ENCODE results near the gene MATN4.

The MATN4 gene

GRCh38 chr20:45340951-45341350, 32.9 kb upstream of the MATN4 start:
- no peak for DNase-seq (ENCODE audit: low read depth)

DNA sequence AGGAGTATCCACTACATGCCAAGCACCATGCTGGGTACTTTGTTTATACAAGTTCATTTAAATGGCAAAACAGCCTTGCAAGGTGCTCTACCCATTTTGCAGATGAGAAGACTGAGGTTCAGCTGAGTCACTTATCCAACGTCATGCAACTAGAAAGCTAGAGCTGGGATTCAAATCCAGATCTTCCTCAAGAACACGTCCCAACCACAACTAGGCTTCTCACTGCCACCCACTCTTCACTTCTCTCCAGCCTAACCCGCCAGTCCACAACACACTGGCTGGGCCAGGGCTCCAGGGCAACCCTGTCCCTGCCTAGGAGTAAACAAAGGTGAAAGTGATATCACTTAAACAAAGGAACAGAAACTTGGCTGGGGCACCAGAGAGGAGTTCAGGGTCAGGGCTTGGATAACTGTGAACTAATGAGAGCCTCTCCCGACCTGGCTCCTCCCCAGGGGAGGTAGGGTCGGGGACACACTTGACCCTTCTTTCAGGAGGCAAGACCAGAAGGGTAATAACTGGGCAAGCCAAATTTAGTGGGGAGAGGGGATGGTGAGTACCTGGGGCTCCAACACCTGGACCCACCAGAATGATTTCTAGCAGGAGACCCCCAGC, 32.2 kb upstream of the MATN4 start:
- DNase-seq (ENCODE audit: low read depth): no peak

- no peak for DNase-seq (ENCODE audit: low read depth)
Measured at GRCh38 chr20:45339799-45340198, 31.7 kb upstream of the MATN4 start.

DNA sequence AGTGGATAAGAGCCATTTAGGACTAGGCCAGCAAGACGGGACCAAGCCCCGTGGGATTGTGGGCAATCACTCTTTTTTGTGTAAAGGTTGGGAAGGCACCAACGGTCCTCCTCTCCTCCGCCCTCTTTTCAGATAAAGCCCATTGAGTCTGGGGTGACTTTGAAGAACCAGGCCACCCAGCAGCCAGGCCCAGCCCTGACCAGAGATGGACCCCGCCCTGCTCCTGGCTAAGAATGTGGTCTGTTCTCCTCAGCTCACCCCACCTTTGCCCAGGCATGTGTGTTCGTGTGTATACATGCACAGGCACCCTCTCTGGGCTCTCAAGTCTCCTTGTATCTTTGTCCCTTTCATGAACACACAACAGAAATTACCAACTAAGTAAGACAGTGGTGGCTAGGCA, 31.0 kb upstream of the MATN4 start:
- DNase-seq (ENCODE audit: low read depth): no peak

DNA sequence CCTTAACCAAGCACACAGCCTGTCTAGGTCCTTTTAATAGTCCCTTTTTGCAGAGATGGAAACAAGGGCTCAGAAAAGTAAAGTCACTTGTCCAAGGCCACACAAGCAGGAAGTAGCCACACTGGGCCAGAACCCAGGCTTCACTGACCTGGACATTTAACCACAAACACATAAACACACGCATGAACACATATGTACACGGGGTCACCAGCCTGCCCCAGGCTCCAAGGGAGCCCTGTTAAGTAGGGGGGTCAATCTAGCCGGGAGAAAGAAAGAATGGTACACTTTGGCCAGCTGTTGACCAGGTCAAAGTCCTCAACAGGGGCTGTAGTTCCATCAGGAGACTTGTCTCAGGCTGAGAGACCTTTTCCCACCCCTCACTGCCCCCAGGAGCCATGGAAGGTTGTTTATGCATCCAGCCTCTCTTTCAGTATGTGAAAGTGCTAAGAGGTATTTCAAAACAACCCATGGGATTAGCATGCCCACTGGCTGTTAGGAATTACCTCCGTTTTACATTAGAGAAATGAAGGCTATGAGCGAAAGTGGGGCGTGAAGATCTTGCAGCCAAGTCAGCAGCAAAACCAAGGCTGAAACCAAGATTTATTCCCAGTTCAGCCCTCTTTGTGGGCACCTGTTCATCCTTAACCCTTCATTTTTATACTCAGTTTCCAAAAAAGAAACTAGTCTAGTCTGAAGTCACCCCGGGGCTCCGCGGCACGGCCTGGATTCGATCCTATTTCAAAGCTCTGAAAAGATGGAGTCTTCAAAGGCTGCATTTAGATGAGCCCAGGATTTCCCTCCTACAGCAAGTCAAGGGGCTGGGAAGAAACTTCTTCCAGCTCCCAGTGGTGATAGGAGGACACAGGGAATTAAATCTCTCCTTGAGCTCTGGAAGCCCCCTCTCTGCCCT, 30.3 kb upstream of the MATN4 start:
- DNase-seq (ENCODE audit: low read depth): no peak

DNA sequence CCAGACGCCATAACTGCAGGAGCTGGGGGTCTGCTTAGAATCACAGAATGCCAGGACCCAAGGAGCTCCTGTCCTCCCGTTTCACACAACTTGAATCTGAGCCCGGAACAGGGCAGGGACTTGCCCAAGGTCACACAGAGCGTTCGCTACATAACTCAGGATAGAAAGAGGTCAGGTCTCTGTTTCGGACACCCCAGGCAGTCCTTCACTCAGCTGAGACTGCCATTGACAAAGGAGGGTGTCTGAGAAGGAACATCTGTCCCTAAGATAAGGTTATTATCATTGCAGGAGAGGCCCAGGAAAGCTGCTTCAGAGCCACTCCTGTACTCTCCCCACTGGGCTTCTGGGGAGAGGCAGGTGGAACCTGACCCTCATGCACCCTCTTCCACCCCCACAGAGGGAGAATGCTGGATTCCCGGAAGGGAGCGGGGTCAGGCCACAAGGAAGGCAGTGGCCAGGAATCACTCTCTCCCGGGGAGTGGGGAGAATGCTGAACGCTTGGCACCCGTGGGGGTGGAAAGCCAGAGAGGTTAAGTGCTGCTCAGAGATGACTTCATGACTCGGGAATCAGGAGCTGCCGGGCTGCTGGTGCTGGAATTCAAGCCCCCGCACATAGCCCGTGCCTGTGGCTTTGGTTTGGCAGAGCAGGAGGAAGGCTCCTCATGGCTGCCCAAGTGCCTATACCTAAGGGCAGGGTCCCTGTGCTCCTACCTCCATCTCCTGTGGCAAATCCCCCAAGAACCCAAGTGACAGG, 29.4 kb upstream of the MATN4 start:
- no peak for DNase-seq (ENCODE audit: low read depth)

DNA sequence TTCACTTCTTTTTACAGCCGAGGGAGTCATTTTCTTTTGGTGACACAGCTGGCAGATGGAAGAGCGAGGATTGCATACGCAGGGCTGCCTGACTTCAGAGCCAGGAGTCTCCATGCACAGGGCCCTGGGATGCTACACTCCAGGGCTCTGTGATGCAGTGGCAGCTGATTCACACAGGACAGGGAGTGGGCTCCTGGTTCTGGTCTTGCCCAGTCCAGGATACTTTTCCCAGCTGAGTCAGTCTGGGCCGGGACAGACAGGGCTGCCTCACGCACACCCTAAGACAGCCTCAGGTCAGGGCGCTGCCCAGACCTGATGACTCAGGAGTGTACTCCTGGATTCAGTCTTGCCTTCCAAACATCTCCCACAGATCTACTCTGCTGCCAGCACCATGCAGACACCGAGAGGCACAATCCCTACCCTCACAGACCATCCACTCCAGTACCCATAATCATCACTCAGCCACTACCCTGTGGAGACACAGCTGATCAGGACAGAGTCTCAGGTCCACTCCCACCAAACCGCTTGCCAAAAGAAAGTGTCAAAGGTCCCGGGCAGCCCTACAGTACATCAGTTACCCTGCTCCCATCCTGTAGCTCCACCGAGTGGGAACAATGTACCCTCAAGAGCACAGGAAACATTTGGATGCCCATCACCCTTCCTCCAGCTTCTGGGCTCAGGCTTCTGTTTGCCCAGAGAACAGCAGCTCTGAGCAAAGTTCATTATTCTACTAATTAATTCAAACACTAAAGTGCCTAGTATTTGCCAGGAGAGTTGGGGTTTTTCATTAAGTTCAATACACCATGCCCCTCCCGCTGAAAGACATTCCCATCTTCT, 28.6 kb upstream of the MATN4 start:
- no peak for DNase-seq (ENCODE audit: low read depth)

- no peak for DNase-seq (ENCODE audit: low read depth)
Measured at GRCh38 chr20:45330476-45330875, 22.4 kb upstream of the MATN4 start.

- no peak for DNase-seq (ENCODE audit: low read depth)
Measured at GRCh38 chr20:45329497-45330319, 21.6 kb upstream of the MATN4 start.

DNA sequence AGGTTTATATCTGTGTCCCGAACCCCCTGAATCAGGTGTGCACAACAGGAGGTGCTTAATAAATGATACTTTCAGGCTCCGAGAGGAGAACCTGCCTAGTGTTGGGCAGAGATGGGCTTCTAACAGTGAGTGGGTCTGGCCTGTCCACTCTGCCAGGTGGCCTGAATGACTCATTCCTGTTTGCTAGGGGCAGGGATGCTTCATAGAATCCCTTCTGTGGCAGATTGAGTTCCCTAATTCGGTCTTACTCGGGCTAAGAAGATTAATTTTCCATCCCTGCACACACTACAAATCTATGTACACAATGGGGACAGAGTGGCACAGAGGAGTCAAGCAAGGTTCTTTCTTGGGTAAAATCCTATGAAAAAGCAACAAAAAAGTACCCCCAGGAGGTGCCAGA, 20.4 kb upstream of the MATN4 start:
- DNase-seq (ENCODE audit: low read depth): no peak

- DNase-seq (ENCODE audit: low read depth): no peak
Measured at GRCh38 chr20:45325371-45325770, 17.3 kb upstream of the MATN4 start.

DNA sequence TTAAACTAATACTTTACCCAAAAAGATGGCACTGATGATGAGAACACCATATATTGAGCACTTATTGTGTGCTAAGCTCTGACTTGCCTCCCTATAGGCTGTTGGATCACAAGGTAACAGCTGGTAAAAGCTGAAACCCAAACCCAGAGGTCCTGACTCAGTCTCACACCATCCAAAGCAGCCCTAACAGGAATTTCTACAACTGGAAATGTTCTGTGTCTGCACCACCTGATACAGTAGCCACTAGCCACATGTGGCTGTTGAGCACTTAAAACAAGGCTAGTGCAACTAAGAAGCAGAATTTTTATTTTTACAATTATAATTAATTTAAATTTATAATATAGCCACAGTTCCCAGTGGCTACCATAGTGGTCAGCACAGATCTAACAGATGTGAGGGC, 15.6 kb upstream of the MATN4 start:
- no peak for DNase-seq (ENCODE audit: low read depth)

GRCh38 chr20:45322952-45323383, 14.9 kb upstream of the MATN4 start:
- no peak for DNase-seq (ENCODE audit: low read depth)

DNA sequence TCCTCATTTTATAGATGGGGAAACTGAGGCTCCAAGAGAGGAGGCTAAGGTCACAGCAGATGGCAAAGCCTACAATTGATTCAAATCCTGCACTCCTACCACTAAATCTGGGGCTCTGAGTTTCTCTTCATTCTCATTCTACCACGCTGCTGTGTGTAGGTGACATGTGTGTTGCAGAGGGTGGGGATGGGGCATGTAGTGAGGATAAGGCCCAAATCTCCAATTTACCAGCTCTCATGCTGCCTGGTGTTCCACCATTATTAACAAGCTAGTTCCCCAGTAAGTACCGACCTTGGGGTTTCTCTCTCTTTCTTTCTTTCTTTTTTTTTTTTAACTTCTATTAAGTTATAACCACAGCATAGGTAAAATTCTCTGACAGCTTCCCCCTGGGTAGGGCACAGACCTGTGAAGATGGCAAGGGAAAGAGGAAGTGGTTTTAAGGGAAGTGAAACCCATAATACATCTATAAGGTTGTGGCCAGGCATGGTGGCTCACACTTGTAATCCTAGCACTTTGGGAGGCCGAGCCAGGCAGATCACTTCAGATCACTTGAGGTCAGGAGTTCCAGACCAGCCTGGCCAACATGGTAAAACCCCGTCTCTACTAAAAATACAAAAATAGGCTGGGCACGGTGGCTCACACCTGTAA, 13.0 kb upstream of the MATN4 start:
- DNase-seq (ENCODE audit: low read depth): no peak

- DNase-seq (ENCODE audit: low read depth): no peak
Measured at GRCh38 chr20:45318948-45319347, 10.8 kb upstream of the MATN4 start.

DNA sequence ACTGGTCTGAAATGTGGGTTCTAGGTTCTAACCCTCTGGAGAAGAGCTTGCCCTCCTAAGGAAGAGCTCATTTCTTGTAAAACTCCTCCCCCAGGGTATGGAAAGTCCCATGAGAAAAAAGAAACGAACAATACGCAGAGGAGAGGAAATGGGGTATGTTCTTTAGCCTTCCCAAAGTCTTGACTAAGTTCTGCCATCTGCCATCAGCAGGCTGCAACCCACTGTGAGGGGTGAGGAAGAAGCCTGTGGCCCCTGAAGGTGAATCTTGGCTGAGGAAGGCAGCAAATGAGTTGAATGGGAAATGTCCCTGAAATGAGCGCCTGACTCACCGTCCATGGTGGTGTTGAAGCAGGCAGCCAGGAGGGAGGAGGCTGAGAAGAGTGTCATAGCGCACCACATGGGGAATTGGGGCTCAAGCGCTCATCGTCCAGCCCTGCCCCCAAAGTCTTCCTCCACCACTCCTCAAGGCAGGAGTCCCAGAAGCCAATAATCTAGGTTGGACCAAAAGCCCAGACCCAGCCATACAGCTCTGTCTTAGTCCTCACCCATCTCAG, 10.4 kb upstream of the MATN4 start:
- no peak for DNase-seq (ENCODE audit: low read depth)

- no peak for DNase-seq (ENCODE audit: low read depth)
Measured at GRCh38 chr20:45317826-45318225, 9.7 kb upstream of the MATN4 start.

DNA sequence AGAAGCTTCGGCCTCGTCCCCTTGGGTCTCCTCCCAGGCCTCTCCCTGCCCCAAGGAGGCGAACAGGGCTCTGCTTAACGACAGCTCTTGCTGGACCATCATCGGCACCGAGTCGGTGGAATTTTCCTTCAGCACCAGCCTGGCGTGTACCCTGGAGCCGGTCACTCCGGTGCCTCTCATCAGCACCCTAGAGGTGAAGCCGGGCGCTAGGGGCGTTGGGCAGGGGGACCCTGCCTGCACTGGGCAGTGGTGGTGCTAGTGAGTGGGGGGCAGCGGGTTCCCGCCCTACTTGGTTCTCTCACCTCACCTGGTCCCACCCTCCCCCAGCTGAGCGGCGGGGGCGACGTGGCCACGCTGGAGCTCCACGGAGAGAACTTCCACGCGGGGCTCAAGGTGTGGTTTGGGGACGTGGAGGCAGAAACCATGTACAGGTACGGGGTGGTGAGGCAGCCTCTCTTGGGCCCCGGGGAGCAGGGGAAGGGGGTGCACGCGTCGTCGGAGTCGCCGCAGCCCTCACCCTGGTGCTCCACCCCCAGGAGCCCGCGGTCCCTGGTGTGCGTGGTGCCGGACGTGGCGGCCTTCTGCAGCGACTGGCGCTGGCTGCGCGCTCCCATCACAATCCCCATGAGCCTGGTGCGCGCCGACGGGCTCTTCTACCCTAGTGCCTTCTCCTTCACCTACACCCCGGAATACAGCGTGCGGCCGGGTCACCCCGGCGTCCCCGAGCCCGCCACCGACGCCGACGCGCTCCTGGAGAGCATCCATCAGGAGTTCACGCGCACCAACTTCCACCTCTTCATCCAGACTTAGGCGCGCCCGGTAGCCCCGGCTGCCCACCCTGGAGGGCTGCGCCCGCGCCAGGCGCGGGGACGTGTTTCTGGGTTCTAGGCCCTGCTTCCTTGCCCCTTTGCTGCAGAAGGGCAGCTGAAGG, 8.3 kb upstream of the MATN4 start:
- DNase-seq (ENCODE audit: low read depth): no peak

DNA sequence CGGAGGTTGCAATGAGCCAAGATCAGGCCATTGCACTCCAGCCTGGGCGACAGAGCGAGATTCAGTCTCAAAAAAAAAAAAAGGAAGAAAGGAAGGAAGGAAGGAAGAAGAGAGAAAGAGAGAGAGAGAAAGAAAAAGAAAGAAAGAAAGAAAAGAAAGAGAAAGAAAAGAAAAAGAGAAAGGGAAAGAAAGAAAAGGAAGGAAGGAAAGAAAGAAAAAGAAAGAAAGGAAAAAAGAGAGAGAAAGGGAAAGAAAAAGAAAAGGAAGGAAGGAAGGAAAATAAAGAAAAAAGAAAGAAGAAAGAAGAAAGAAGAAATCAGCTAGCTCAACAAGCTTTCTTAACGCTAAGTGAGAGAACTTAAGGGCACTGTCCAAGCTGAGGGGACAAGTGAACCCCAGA, 7.6 kb upstream of the MATN4 start:
- DNase-seq (ENCODE audit: low read depth): no peak
